Neural cell (in vitro differentiated cells): ENCODE results near the gene MYOZ1.

Experiments
- CTCF ChIP-seq: fragments of 450-650 bp; IDR thresholded peaks from 2 replicates; pipeline ENCODE4 v1.5.1; 2014; ENCODE audit warnings: antibody characterized with exemption, mild to moderate bottlenecking, moderate library complexity; ENCODE audit not compliant: poor library complexity, severe bottlenecking
- EP300 ChIP-seq: fragments of 450-650 bp; conservative IDR thresholded peaks from 2 replicates; pipeline ENCODE4 v1.6.1; 2014; ENCODE audit warnings: antibody characterized with exemption, mild to moderate bottlenecking, moderate library complexity; ENCODE audit not compliant: poor library complexity, severe bottlenecking
- EZH2 ChIP-seq: fragments of 200-600, 300-800 bp; shearing (Covaris generic), sonication (generic); IDR thresholded peaks from 2 replicates; pipeline ENCODE4 v1.6.1; 2014; ENCODE audit warnings: antibody characterized with exemption, low read length, borderline replicate concordance, mild to moderate bottlenecking; ENCODE audit not compliant: insufficient read depth, poor library complexity, severe bottlenecking
- POLR2AphosphoS5 ChIP-seq: IDR thresholded peaks from 2 replicates; pipeline ENCODE4 v1.6.1; 2012
- RAD21 ChIP-seq: fragments of 450-650 bp; conservative IDR thresholded peaks from 2 replicates; pipeline ENCODE4 v1.6.1; 2014; ENCODE audit warnings: antibody characterized with exemption, mild to moderate bottlenecking, moderate library complexity
- REST ChIP-seq: IDR thresholded peaks from 2 replicates; pipeline ENCODE4 v1.6.1; 2012; ENCODE audit warnings: borderline replicate concordance
- SMC3 ChIP-seq: fragments of 450-650 bp; conservative IDR thresholded peaks from 2 replicates; pipeline ENCODE4 v1.6.1; 2014; ENCODE audit warnings: antibody characterized with exemption, mild to moderate bottlenecking, moderate library complexity; ENCODE audit not compliant: poor library complexity

- TF ChIP-seq CTCF (no peak), EP300 (no peak), POLR2AphosphoS5 (no peak), EZH2 (no peak), REST (no peak), SMC3 (no peak), RAD21 (no peak)
Observed at GRCh38 chr10:73634421-73634820, 6.9 kb downstream of the MYOZ1 start.
